Hematopoietic multipotent progenitor cell treated with erythropoietin and hydrocortisone succinate and interleukin-3 and kit ligand, for 17 days (in vitro differentiated cells): ENCODE measurements around the gene NOS1AP.

ENCODE experiments used
- DNase-seq: peaks from one replicate; pipeline ENCODE4 v3.0.0-alpha.2; 2015; ENCODE audit warnings: low spot score

The NOS1AP gene

DNA sequence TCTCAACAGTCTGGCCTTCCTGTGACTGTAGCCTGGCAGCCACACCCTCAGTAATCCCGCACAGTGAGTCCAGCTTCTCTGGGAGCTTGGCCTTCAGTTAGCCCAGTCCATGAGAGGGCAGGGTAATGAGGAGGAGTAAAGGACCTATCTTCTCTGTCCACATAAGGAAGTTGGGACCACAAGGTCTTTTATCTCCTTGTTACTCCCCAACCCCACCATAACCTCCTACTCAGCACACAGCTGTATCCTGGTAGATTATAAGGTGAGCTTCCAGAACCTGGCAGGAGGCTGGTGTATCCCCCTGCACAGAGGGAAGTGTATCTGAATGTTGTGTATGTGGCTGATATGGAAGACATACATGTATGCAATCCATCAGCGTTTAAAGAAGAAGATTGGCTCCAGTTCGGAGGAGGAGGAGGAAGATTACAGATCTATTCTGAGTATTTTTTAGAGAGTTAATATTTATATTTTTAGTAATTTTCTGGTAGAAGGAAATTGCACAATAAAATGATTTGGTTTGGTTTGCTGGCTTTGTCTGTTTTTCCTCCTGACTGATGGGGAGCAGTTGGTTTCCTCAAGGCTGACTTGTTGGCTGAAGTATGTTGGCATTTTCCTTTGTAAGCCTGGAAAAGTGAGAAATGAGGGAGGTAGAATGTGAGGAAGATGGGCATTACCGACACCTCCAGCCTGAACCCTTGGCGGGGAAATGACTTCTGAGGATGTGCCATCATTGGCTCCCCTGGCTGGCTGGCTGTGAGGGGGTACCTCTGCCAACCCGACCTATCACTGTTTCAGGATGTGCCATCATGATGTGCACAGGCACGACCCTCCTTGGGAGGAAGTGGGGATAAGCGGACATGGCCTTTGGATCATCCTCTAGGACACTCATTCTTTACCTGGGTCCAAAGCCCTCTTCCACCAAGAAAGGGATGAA lies 317.1 kb downstream of the NOS1AP start:
- DNase-seq: no peak

GRCh38 chr1:162387226-162388082 lies 318.0 kb downstream of the NOS1AP start:
- DNase-seq: no peak

GRCh38 chr1:162388083-162388594 lies 318.6 kb downstream of the NOS1AP start:
- no peak for DNase-seq

DNA sequence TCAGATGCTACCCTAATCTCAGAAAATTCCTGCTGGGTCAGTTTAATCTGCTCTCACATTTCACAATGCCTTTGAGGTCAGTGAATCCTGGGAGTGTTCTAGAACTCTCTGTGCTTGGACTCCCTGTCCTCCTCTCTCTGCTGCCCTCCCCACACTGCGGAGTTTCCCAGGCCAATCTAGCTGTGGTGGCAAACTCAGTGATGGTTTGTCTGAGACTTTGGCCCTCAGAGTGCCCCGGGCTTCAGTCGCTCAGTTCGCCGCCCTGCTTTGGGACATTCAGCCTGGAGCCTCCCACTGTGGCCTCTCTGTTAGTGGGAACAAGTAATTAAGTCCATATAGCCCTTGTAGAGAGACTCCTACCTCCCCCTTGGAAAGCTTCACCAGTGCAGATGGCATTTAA lies 319.1 kb downstream of the NOS1AP start:
- no peak for DNase-seq

- DNase-seq: no peak
These were observed 319.7 kb downstream of the NOS1AP start for GRCh38 chr1:162389021-162389818.

DNA sequence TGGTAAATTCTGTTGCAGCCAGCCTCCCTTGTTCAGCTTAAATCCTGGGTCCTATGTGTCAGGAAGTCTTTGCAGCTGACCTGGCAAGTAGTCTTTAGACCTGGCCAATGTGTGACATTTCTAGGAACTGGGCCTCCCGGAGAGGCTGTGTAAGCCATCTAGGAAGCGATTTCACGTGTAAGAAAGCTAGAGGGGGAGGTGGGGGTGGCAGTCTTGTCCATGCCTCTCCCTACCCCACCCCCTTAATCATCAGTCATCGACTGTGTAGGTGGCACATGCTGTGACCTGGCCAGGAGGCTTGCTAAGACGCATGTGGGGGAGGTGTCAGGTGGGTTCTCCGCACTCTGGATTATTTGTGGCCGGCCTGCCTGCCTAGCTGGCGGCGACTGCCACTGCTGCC lies 320.5 kb downstream of the NOS1AP start:
- DNase-seq: no peak

DNA sequence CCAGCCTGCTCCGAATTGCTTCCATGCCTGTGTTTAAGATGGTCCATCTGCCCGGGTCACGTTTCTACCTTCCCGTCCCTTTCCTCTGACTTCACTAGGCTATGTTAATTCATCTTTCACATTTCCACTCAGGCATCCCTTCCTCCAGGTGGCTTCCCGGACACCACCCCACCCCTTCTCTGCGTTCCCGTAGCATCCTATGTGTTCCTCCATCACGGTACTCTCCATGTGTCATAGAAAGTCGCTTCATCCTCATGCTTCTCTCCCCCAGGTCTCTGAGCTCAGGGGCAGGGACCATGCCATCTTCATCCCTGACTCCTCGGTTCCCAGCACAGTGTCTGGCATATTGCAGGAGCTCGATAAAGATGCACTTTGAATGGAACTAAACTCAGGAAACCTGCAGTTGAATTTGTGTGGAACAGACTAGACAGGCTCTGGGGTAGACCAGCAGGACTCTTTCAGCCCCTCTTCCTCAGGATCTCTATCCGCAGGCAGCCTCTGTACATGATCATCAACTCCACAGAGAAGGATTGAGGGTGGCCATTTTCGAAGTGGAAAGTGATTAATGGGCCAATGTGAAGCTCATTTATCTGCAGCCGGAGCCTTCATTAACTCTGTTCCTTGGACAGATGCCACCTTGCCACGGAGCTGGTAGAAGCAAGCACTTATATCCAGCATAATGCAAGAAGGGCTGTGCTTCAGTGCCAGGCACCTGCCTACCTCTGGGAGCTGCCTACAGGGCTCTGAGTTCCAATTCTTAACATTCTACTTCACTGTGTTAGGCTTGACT lies 321.1 kb downstream of the NOS1AP start:
- no peak for DNase-seq

GRCh38 chr1:162391790-162392563 lies 322.5 kb downstream of the NOS1AP start:
- DNase-seq: peak; percentile 31

- DNase-seq: no peak
These were observed 326.9 kb downstream of the NOS1AP start for GRCh38 chr1:162396201-162396906.

GRCh38 chr1:162397039-162397448 lies 327.6 kb downstream of the NOS1AP start:
- DNase-seq: no peak

GRCh38 chr1:162397943-162398560 lies 328.6 kb downstream of the NOS1AP start:
- no peak for DNase-seq

DNA sequence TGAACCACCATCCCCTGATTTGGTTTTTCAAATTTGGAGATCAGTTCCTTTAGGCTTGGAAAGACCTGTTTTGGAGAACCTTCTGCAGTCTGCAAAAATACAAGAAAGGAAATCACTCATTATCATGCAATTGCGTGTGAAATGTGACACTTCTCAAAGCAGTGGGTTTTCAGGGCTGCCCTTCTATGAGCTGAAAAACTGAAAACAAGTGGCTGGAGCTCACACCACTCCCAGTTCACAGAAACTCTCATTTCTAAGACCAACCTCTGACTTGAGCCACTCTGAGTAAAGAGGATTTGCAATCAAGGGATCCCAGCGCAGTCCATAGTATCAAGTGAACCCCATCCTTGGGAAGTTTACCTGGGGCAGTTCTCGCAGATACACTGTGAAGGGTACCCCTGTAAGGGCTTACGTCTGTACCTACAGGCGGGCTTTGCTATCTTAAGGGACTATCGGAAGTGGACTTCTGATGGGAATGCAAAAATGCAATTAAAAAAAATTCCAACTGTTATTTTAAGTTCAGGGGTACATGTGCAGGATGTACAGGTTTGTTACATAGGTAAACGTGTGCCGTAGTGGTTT lies 329.6 kb downstream of the NOS1AP start:
- no peak for DNase-seq

DNA sequence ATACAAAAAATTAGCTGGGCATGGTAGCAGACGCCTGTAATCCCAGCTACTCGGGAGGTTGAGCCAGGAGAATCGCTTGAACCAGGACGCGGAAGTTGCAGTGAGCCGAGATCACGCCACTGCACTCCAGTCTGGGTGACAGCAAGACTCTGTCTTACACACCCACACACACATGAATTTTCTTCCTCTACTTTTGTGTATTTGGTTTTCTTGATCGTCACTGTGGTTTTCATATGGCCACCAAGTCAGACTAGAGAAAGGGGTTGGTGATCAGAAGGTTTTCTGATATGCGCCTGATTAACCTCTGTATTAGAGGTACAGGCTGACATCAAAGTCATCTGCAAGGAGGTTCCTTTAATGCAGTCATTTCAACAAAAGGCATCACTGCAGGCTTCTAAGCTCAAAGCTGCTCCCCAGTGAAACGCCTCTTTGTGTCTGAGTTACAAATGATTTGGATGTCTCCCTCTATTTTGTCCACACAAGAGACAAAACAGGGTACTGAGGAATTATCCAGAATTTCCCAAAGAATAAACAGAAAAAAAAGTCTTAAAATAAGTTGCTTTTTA lies 331.4 kb downstream of the NOS1AP start:
- no peak for DNase-seq

- DNase-seq: no peak
These were observed 335.2 kb downstream of the NOS1AP start for GRCh38 chr1:162404550-162405160.

- DNase-seq: no peak
These were observed 336.3 kb downstream of the NOS1AP start for GRCh38 chr1:162405800-162406199.

GRCh38 chr1:162406811-162407210 lies 337.3 kb downstream of the NOS1AP start:
- DNase-seq: no peak

- DNase-seq: no peak
These were observed 338.0 kb downstream of the NOS1AP start for GRCh38 chr1:162407539-162407938.

GRCh38 chr1:162412002-162412401 lies 342.5 kb downstream of the NOS1AP start, which contains the start of gene SH2D1B:
SH2D1B (minus strand) TSS chr1:162412136; CDS start chr1:162412016, 120 bp downstream.
- no peak for DNase-seq
